Activated CD4-positive, CD25-positive, alpha-beta regulatory T cell treated with anti-CD3 and anti-CD28 coated beads, Interleukin-2, amount 50 U/mL, for 72 hours (primary cell): ENCODE measurements around the gene GMPR.

Experiments
- DNase-seq: peaks from one replicate; pipeline ENCODE4 v3.0.0; 2021

The GMPR gene

GRCh38 chr6:16333580-16333979, 95.2 kb downstream of the GMPR start:
- DNase-seq = no peak

GRCh38 chr6:16334671-16335070, 96.3 kb downstream of the GMPR start:
- DNase-seq = no peak

GRCh38 chr6:16335176-16335575, 96.8 kb downstream of the GMPR start:
- no peak for DNase-seq

GRCh38 chr6:16336056-16336818, 97.8 kb downstream of the GMPR start:
- no peak for DNase-seq

GRCh38 chr6:16336911-16337294, 98.5 kb downstream of the GMPR start:
- no peak for DNase-seq

GRCh38 chr6:16337295-16337975, 99.0 kb downstream of the GMPR start:
- no peak for DNase-seq

- DNase-seq = no peak
Measured at GRCh38 chr6:16338577-16339264, 100.3 kb downstream of the GMPR start.

GRCh38 chr6:16339265-16339587, 100.8 kb downstream of the GMPR start:
- DNase-seq = no peak

GRCh38 chr6:16343593-16343992, 105.2 kb downstream of the GMPR start:
- no peak for DNase-seq

- DNase-seq = no peak
Measured at GRCh38 chr6:16344756-16345155, 106.4 kb downstream of the GMPR start.
